Nephron (organoid): ENCODE measurements around the gene SRGAP2C.
"Not testable (repeated sequence)": the region's sequence is repeated elsewhere in the genome, so short reads cannot be mapped to it uniquely, and the experiment has no call there.

Experiments
- H3K27ac Mint-ChIP-seq, 3 experiments: 2 replicates each; pipeline ENCODE4 v1.8.0; 2020; ENCODE audit warnings: mixed read lengths in 3 of 3, mild to moderate bottlenecking in 2 of 3, moderate library complexity in 1 of 3
- H3K27me3 Mint-ChIP-seq: 2 replicates; pipeline ENCODE4 v1.8.0; 2021; ENCODE audit warnings: low read depth, mild to moderate bottlenecking, moderate library complexity, mixed read lengths
- H3K36me3 Mint-ChIP-seq: 2 replicates; pipeline ENCODE4 v1.8.0; 2020; ENCODE audit warnings: low read depth, mixed read lengths
- H3K4me1 Mint-ChIP-seq: 2 replicates; pipeline ENCODE4 v1.8.0; 2020; ENCODE audit warnings: mixed read lengths
- H3K4me3 Mint-ChIP-seq, 3 experiments: 2 replicates each; pipeline ENCODE4 v1.8.0; 2020; ENCODE audit warnings: mild to moderate bottlenecking in 3 of 3, mixed read lengths in 3 of 3, moderate library complexity in 2 of 3
- H3K9me3 Mint-ChIP-seq: 2 replicates; pipeline ENCODE4 v1.8.0; 2020; ENCODE audit warnings: mixed read lengths

The SRGAP2C gene

DNA sequence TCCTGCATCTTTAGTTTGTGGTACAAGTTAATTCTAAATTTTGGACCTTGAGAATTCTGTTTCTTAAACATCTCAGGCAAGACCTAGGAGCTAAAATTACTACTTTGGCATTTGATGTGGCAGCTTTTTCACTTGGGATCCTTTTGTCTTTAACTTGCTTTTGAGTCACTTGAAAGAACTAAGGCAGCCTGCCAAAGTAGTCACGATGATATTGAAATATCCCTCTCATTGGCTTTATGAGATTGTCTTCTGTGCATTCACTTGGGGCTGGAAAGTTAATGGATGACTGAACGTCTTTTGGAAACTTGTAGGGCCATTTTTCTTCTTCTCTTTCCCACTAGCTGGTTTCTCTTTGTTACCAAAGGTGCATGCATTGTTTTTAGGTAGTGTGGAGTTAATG, 90.7 kb downstream of the SRGAP2C start:
- H3K36me3 Mint-ChIP-seq, H3K27me3 Mint-ChIP-seq, H3K4me1 Mint-ChIP-seq, H3K27ac Mint-ChIP-seq, H3K4me3 Mint-ChIP-seq, H3K9me3 Mint-ChIP-seq: not testable (repeated sequence)

DNA sequence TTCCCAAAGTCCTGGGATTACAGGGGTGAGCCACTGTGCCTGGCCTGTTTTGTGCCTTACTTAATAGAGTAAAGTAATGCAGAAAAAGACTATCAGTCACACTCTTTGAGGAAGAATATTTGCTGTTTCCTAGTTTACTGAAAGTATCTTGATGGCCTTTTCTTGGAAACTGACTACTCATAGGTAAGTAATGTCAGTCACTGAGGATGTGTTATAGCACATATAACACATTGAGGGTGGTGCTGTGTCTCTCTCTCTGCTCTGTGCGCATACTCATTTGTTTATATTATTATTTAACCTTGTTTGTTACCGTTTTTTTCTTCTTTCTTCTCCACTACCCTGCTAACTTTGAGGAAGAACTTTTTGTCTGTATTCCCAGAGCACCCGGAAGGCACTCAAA, 93.4 kb downstream of the SRGAP2C start:
- H3K9me3 Mint-ChIP-seq, H3K4me3 Mint-ChIP-seq: not testable (repeated sequence)

DNA sequence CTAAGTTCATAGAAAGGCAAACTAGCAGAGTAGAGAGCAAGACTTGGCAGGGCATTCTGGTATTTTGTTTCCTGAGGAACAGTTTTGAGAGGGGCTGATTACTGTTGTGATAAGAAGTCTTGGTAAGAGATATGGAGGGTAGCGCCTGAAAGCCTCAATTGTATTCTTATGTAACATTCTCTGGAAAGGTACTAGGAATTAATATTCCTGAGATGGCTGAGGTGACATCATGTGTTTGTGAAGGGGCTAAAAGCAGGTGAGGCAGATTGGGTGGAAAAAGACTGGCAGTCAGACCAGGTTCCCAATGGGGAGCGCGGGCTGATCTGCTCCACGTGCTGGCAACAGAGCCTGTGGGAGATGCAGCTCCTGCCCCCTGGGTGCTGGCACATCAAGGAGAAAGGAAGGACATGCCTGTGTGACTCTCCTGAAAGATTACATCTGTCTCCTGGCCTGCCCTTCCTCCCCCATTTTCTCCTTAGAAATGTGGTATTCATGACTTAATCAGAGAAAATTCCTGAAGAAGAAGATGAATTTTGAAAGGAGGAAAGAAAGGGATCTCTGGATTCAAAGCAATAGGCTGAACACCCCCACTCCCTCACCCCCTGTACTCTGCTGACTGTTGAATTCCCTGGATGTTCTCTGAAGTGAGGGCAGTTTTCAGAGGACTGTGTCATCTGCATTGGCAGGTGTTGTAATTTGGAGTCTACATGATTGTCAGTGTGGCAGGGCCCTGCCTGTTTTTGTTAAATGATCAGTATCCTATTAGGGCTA, 94.2 kb downstream of the SRGAP2C start:
- H3K27me3 Mint-ChIP-seq, H3K36me3 Mint-ChIP-seq, H3K9me3 Mint-ChIP-seq, H3K27ac Mint-ChIP-seq, H3K4me1 Mint-ChIP-seq, H3K4me3 Mint-ChIP-seq: not testable (repeated sequence)

More for the DNA sequence above, 93.4 kb downstream of the SRGAP2C start:
- not testable (repeated sequence) for H3K4me1 Mint-ChIP-seq, H3K27me3 Mint-ChIP-seq, H3K27ac Mint-ChIP-seq, H3K36me3 Mint-ChIP-seq

DNA sequence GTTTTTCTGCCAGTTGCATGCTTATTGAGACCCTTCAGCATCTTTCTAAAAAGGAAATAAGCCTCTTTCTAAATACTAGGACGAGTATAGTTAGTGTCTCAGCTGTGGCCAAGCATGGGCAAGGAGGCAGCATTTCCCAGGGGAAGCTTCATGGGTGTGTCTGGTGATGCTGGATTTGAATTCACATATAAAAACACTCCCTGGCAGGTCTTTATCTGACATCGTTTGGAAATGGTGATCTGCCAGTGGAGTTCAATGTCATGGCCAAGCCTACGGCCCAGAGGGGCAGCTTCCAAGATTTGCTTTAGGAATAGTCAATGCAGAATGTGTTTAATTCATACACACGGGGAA, 94.7 kb downstream of the SRGAP2C start:
- H3K27ac Mint-ChIP-seq, H3K9me3 Mint-ChIP-seq, H3K4me3 Mint-ChIP-seq, H3K27me3 Mint-ChIP-seq, H3K36me3 Mint-ChIP-seq, H3K4me1 Mint-ChIP-seq: not testable (repeated sequence)

DNA sequence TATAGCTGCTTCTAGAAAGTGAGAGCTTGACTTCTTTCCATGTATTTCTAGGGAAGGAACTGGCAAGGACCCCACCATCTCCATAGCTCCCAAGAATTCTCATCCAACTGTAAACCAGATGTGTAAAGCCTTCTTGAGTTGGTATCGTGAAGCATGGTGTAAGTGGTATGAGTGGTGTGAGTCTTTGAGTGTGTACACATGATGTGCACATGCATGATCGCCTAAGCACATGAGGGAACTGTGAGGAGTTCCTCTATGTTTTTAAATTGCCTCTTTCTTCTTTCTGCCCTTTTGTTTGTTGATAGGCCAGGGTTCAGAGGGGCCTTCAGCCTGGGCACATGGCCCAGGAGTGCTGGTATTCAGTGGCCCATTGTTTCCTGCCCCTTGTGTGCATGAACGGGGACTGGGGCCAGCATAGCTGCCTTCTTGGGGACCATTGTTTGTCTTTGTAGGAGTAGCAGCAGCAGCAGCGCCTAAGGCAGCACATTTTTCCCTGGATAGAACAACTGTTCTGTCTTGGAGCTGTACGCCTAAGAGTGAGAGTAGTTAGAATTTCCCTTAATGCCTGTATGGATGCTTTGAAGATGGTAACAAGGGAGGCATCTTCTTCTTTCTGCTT, 96.0 kb downstream of the SRGAP2C start:
- H3K9me3 Mint-ChIP-seq, H3K27ac Mint-ChIP-seq, H3K4me3 Mint-ChIP-seq, H3K27me3 Mint-ChIP-seq, H3K4me1 Mint-ChIP-seq, H3K36me3 Mint-ChIP-seq: not testable (repeated sequence)

DNA sequence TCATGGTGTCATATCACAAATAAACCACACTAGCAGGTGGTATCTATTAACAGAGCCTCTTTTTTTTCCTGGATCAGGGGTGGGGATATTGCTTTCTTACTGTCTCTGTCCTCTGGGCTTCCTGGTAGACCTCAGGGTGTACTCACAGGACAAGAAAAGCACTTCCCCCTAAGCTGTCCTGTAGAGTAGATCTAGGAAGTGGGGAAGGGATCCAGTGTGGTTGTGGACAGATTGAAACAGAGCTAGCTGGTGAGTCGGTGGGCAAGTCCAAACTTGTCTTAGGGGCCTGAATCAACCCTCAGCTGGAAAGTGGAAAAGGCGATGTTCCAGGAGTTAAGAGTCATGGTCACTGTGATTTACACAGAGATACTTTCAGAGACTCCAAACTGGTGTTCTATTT, 96.7 kb downstream of the SRGAP2C start:
- not testable (repeated sequence) for H3K36me3 Mint-ChIP-seq, H3K27me3 Mint-ChIP-seq, H3K4me1 Mint-ChIP-seq

DNA sequence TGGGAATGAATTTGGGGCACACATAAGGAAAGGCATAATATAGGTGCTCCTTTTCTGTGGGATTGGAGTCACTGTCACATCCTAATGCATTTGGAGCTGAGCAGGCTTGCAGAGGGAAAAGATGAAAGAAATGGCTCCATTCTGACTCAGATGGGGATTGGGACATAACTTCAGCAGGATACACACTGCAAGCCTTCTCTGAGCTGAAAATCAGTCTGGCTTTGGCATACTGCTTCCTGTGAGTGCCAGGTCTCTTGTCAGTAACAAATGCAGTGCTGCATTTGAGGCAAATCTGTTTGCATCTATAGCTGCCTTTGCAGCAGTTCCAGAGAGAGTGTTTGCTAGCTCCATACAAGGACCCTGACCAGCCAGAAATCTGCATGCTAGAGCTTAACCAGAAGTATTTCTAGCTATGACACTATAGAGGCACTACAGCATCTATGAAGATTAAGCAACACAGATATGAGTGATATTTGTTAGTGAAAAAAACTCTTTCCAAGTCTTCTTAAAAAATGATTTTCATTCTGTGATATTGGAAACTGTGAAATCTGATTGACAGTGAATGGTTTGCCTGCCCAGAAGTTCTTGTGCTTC, 98.9 kb downstream of the SRGAP2C start:
- H3K9me3 Mint-ChIP-seq, H3K27me3 Mint-ChIP-seq, H3K36me3 Mint-ChIP-seq, H3K4me1 Mint-ChIP-seq, H3K27ac Mint-ChIP-seq, H3K4me3 Mint-ChIP-seq: not testable (repeated sequence)

More for the DNA sequence above, 96.7 kb downstream of the SRGAP2C start:
- H3K9me3 Mint-ChIP-seq, H3K27ac Mint-ChIP-seq, H3K4me3 Mint-ChIP-seq: not testable (repeated sequence)

DNA sequence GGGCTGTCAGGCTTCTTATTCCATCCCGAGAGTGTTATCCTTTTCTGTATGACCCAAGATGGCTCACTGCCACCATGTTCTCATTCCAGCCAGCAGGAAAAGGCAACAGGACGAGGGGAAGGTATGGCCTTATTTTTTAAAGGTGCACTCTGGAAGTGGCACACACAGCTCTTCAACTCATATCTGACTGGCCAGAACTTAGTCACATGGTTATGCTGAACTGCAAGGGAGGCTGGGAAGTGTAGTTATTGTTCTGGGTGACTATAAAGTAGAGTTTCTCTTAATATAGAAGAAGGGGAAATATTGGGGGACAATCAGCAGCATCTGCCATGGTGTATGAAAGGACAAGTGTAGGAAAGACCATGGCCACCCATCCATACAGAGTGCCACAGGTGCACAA, 107.8 kb downstream of the SRGAP2C start:
- not testable (repeated sequence) for H3K4me1 Mint-ChIP-seq, H3K9me3 Mint-ChIP-seq, H3K27ac Mint-ChIP-seq, H3K4me3 Mint-ChIP-seq, H3K27me3 Mint-ChIP-seq, H3K36me3 Mint-ChIP-seq

DNA sequence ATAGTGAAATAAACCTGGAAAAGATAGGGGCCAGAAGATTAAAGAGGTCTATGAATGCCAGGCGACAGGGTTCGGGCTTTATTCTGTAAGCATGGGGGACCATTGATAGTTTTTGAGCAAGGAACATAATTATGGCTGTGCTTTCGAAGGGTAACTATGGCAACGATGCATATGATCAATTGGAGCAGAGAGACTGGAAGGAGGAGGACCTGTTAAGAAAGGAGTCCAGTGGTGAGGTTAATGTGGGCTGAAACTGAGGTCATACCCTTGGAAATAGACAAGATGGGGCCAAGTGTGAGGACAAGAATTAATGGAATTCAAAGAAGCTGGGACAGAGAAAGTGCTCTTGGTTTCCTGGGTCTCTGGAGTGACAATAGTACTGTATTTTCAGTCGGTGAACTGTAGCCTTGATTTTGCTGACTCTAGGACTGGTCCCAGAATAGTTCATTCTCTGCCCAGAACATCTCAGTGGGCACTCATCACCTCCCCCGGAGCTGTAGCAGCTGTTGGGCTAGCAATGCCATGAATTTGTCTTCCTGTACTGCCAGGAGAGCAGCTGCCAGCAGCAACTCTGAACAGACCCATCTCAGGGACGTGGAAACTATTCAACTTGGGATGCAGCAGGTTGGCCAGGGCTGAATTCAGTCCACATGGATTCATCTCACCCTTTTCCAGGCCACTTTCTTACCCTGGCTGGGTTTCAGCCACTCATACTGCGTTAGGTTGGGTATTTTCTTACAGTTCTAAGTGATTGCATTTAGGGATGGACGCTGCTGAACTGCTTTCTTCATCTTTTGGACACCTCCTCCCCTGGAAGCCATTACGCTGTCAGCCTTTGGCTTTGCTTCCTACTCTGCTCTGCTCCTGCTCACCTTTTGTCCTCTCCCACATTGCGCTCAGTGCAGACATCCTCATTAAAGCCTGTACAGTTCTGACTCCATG, 108.8 kb downstream of the SRGAP2C start:
- not testable (repeated sequence) for H3K36me3 Mint-ChIP-seq, H3K27me3 Mint-ChIP-seq, H3K9me3 Mint-ChIP-seq, H3K4me1 Mint-ChIP-seq
- peak overlapping the region in 2 of 3 experiments; percentile 64 to 88 for H3K27ac Mint-ChIP-seq
- H3K4me3 Mint-ChIP-seq, result peak overlapping the region in 1 of 3 experiments; percentile 56

DNA sequence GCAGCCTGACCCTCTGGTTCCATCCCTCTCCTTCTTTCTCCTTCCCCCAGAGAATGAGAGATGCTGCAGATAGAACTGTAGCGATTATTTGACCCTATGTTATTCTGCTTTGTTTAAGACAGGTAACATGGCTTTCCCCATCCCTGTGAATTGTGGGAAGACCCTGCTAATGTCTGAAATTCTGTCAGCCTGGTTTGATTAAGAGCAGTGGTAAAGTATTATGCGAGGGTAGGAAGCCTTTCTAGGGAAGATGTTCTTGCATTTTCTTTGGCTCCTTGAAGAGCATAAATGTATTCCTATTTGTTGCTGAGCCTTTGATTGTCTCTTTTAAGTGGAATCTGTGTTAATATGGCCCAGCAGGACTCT, 109.4 kb downstream of the SRGAP2C start:
- not testable (repeated sequence) for H3K27me3 Mint-ChIP-seq

DNA sequence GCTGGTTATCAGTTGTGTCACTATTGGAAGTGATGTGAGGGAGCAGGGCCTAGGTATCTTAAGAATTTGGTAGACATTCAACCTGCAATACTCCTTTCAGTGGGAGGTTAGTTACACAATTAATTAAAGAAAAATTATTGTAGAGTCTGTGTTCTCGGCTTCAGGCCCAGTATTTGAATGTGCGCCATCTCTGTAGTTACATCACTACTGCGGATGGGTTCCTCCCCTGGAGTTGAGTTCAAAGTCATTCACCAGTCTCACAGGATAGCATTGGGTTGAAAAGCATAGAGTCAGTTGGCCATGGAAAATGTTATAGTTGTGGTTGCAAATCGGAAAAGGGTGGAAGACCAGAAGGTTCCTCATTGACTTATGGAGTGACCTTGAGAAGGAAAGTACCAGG, 111.8 kb downstream of the SRGAP2C start:
- not testable (repeated sequence) for H3K4me1 Mint-ChIP-seq, H3K27me3 Mint-ChIP-seq, H3K36me3 Mint-ChIP-seq, H3K27ac Mint-ChIP-seq, H3K9me3 Mint-ChIP-seq, H3K4me3 Mint-ChIP-seq

More for the DNA sequence above, 109.4 kb downstream of the SRGAP2C start:
- not testable (repeated sequence) for H3K9me3 Mint-ChIP-seq, H3K27ac Mint-ChIP-seq, H3K4me1 Mint-ChIP-seq, H3K4me3 Mint-ChIP-seq, H3K36me3 Mint-ChIP-seq

DNA sequence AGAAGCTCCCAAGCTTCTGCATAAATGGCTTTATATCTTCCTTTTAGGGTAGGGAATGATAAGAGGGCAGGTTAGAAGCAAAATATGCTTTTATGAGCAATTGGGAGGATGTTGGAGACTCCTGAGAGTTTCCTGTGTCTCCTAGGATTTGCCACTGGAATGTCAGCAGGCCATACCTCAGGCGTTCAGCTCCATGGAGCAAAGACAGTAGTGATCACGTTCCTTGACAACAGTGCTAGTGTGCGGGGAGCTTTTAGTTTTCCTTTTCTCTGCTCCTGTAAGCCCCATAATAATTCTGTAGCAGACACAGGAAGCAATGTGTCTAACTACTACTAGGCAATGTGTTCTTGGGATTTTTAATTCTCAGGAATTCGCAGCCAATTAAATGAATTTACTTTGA, 113.8 kb downstream of the SRGAP2C start:
- H3K36me3 Mint-ChIP-seq, H3K9me3 Mint-ChIP-seq, H3K27ac Mint-ChIP-seq, H3K4me1 Mint-ChIP-seq, H3K4me3 Mint-ChIP-seq, H3K27me3 Mint-ChIP-seq: not testable (repeated sequence)

DNA sequence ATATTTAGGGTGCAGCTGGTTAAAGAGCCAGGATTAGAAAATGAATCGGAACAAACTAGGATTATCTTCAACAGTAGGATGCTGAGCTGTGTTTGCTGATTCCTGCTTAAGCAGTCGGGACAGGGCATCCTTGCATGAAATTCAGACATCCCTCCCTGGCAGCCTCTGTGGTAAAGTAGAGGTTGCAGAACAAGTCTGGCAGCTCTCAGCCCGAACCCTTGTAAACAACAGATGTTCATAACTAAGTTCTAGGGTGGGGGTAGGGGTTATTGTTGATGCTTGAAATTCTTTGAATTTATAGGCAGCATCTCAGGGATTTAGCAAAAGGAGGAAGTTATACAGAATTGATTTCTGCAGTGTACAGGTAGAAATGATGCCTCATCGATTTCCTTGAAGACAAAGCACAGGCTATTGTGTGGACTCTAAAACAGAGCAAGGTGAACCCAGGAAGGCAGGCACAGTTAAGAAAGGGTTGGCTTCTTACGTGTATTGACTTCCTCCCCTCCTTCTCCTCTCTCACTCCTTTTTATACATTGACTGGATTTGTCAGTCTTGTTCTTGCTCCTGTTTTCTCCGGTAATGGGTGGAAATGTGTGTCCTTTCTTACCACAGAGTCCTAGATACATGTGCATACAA, 114.9 kb downstream of the SRGAP2C start:
- H3K36me3 Mint-ChIP-seq, H3K4me1 Mint-ChIP-seq, H3K9me3 Mint-ChIP-seq, H3K4me3 Mint-ChIP-seq, H3K27ac Mint-ChIP-seq, H3K27me3 Mint-ChIP-seq: not testable (repeated sequence)

DNA sequence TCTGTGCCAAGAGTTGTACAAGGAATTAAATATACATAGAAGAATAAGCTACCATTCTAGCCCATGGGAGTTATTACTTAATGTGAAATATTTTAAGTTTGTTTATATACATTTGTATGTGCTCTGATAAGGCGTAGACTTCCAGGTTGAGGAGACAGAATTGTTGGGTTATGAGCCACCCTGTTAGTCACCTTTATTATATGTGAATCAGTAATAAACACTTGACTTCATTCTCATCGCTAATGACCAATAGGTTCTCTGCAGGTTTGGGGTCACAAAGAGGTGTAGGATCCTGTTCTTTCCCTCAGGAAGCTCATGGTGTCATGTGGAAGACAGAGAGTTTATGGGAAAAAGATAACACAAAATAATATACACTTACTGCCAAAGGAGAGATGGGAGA, 117.1 kb downstream of the SRGAP2C start:
- H3K9me3 Mint-ChIP-seq, H3K4me3 Mint-ChIP-seq, H3K27ac Mint-ChIP-seq, H3K27me3 Mint-ChIP-seq, H3K36me3 Mint-ChIP-seq, H3K4me1 Mint-ChIP-seq: not testable (repeated sequence)

DNA sequence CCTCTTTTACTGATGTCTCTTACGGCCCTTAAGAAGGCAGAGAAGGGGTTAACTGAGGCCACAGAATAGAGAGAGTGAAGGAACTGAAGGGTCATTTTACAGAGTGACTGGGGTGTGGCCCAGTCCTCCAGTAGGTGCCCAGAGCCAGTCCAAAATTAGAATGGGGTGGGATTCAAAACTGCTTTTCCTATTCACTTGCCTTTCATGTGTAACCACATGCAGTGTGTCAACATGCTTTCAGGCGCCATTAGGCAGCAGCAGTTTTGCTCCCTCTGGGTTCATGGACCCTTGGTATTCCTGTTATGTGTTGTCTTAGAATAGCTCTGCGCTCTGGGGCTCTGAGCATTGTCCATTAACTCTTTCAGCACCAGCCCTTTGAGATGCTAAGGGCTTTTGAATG, 123.0 kb downstream of the SRGAP2C start:
- H3K27me3 Mint-ChIP-seq, result not testable (repeated sequence)

More for the DNA sequence above, 123.0 kb downstream of the SRGAP2C start:
- not testable (repeated sequence) for H3K4me3 Mint-ChIP-seq, H3K36me3 Mint-ChIP-seq, H3K9me3 Mint-ChIP-seq, H3K27ac Mint-ChIP-seq, H3K4me1 Mint-ChIP-seq
